ENCODE measurements around the gene CTTNBP2.
"Not testable (repeated sequence)": the region's sequence is repeated elsewhere in the genome, so short reads cannot be mapped to it uniquely, and the experiment has no call there.

CTTNBP2 gene

DNA sequence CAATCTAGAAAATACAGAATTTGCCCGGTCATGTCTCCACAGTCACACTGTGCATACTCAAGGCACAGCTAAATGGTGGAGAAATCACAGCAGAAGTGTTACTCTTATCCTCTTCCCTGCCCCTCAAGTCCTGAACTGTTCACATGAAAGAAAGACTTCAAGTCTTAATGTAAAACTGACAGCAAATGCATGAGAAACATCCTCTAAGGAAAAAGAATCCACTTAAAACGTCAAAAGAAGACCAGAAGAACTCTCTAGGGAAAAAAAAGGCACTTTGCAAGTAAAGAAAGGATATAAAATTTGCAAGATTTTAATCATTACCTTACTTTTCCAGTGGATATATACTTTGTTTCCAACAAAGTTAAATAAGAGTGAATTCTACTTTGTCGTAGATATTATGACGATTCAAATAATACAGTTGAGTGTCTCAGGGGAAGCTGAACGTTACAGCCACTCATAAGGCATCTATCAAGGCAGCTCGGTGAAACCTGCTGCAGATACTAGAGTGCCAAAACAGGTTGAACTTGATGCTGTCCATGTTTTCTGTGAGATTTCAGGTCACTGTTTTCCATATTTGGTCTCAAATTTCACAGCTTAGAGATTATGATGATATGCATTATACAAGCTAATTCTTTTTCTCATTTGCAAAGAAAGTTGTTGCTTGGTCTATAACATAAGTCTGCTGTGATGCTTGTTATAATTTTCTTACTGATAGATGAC lies 155.0 kb downstream of the CTTNBP2 start:
- H3K9me3 Mint-ChIP-seq: no peaks in the 10 kb centered on the region
- no peaks in the 10 kb centered on the region for H3K36me3 Mint-ChIP-seq
- H3K27me3 Mint-ChIP-seq: peaks cover 3% of the 10 kb centered on the region
- H3K4me3 Mint-ChIP-seq: no peak overlapping the region
- H3K27ac Mint-ChIP-seq: no peak overlapping the region
- no peaks in the 10 kb centered on the region for H3K4me1 Mint-ChIP-seq

GRCh38 chr7:117717357-117717756 lies 155.9 kb downstream of the CTTNBP2 start:
- Mint-ChIP-seq H3K4me1 (no peaks in the 10 kb centered on the region), H3K36me3 (no peaks in the 10 kb centered on the region), H3K9me3 (no peaks in the 10 kb centered on the region), H3K27me3 (peaks cover 3% of the 10 kb centered on the region), H3K4me3 (no peak overlapping the region), H3K27ac (no peak overlapping the region)

GRCh38 chr7:117716707-117717299 lies 156.4 kb downstream of the CTTNBP2 start:
- Mint-ChIP-seq H3K4me1 (no peaks in the 10 kb centered on the region), H3K36me3 (no peaks in the 10 kb centered on the region), H3K9me3 (no peaks in the 10 kb centered on the region), H3K27me3 (peaks cover 3% of the 10 kb centered on the region), H3K4me3 (no peak overlapping the region), H3K27ac (no peak overlapping the region)

DNA sequence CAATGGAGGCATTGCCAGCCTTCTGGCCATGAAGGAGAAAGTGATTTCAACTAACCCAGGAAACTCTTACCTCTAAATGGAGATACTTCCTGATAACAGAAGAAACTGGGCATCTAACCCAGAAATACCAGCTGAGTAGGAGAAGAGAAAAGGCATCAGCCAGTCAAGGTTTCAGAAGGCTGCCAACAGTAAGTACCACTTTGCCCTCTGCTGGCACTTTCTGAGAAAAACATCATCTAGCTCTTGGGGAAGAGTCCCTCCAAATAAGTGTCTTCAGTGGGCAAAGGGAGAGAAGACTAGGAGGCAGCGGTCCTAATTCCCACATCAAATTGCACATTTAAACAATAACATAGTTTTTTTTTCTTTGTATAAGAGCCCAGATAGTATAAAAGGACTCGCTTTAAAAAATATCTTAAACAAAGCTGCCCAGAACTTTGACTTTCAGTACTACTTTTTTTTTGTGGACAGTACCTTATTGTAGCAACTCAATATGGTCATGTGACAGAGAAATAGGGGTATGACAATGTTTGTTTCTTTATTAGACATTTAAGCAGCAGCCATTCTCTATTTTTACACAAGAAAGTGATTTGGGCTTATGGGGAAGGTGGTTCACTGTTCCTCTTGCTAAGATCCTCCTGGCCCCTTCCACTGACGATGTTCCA lies 157.3 kb downstream of the CTTNBP2 start:
- peaks cover 3% of the 10 kb centered on the region for H3K27me3 Mint-ChIP-seq
- no peaks in the 10 kb centered on the region for H3K9me3 Mint-ChIP-seq
- no peaks in the 10 kb centered on the region for H3K36me3 Mint-ChIP-seq
- no peak overlapping the region for H3K27ac Mint-ChIP-seq
- H3K4me3 Mint-ChIP-seq: no peak overlapping the region
- H3K4me1 Mint-ChIP-seq: no peaks in the 10 kb centered on the region

DNA sequence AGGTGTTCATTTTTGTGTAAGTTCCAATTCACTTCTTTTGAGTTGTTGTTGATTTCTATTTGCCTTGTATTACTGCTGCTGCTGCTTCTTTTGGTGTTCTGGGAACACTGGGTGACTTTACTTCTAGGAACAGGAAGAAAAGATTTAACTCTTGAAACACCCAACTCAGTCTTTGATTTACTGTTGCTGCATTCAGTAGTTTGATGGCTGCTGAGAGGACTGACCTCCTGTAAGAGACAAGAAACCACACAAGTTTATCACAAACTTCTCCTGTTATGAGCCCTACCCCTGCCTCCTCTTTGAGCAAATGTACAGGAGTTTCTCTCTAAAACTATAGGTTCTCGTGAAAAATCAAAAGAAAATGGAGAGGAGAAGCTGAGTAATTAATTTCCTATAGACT lies 161.7 kb downstream of the CTTNBP2 start:
- Mint-ChIP-seq H3K27ac (no peak overlapping the region), H3K4me3 (no peak overlapping the region), H3K36me3 (no peaks in the 10 kb centered on the region), H3K4me1 (no peaks in the 10 kb centered on the region), H3K27me3 (peaks cover 5% of the 10 kb centered on the region), H3K9me3 (peaks cover 4% of the 10 kb centered on the region)

DNA sequence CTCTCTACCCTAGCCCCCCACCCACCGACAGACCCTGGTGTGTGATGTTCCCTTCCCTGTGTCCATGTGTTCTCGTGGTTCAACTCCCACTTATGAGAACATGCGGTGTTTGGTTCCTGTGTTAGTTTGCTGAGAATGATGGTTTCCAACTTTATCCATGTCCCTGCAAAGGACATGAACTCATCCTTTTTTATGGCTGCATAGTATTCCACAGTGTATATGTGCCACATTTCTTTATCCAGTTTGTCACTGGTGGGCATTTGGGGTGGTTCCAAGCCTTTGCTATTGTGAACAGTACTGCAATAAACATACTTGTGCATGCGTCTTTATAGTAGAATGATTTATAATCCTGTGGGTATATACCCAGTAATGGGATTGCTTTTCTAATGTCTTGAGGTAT lies 165.1 kb downstream of the CTTNBP2 start:
- H3K36me3 Mint-ChIP-seq, H3K27me3 Mint-ChIP-seq, H3K4me1 Mint-ChIP-seq, H3K27ac Mint-ChIP-seq, H3K4me3 Mint-ChIP-seq, H3K9me3 Mint-ChIP-seq: not testable (repeated sequence)

DNA sequence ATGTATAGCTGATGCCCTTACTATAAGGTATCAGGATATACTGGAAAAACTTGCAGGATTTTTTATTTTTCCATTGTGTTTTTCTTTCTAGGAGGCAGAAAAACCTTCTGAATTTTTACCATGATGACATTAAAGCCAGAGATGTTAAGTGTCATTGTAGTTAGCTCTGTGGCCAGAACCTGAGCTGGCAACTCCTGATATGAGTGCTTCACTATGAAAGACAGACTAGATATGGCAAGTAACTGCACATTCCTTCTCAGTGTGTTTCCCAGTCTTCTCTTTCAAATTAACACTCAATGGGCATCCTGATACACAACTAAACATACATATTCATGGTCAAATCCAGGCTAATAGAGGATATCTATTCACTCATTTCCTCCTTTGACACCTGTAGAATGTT lies 166.2 kb downstream of the CTTNBP2 start:
- no peak overlapping the region for H3K4me3 Mint-ChIP-seq
- peaks cover 7% of the 10 kb centered on the region for H3K9me3 Mint-ChIP-seq
- no peaks in the 10 kb centered on the region for H3K36me3 Mint-ChIP-seq
- peaks cover 2% of the 10 kb centered on the region for H3K27me3 Mint-ChIP-seq
- no peaks in the 10 kb centered on the region for H3K4me1 Mint-ChIP-seq
- H3K27ac Mint-ChIP-seq: no peak overlapping the region

GRCh38 chr7:117706210-117706609 lies 167.0 kb downstream of the CTTNBP2 start:
- no peaks in the 10 kb centered on the region for H3K4me1 Mint-ChIP-seq
- no peaks in the 10 kb centered on the region for H3K36me3 Mint-ChIP-seq
- no peak overlapping the region for H3K27ac Mint-ChIP-seq
- peaks cover 7% of the 10 kb centered on the region for H3K9me3 Mint-ChIP-seq
- H3K27me3 Mint-ChIP-seq: peaks cover 2% of the 10 kb centered on the region
- H3K4me3 Mint-ChIP-seq: no peak overlapping the region

GRCh38 chr7:117705630-117706029 lies 167.6 kb downstream of the CTTNBP2 start:
- Mint-ChIP-seq H3K4me3 (no peak overlapping the region), H3K9me3 (peaks cover 7% of the 10 kb centered on the region), H3K27me3 (peaks cover 2% of the 10 kb centered on the region)

GRCh38 chr7:117704063-117704462 lies 169.2 kb downstream of the CTTNBP2 start:
- Mint-ChIP-seq H3K4me1 (no peaks in the 10 kb centered on the region), H3K27ac (no peak overlapping the region), H3K36me3 (no peaks in the 10 kb centered on the region), H3K4me3 (no peak overlapping the region), H3K27me3 (peaks cover 2% of the 10 kb centered on the region), H3K9me3 (peaks cover 7% of the 10 kb centered on the region)

More at GRCh38 chr7:117705630-117706029, 167.6 kb downstream of the CTTNBP2 start:
- Mint-ChIP-seq H3K27ac (no peak overlapping the region), H3K4me1 (no peaks in the 10 kb centered on the region), H3K36me3 (no peaks in the 10 kb centered on the region)

GRCh38 chr7:117698018-117698417 lies 175.2 kb downstream of the CTTNBP2 start:
- H3K27ac Mint-ChIP-seq: no peak overlapping the region
- H3K9me3 Mint-ChIP-seq: no peaks in the 10 kb centered on the region
- H3K36me3 Mint-ChIP-seq: no peaks in the 10 kb centered on the region
- H3K4me3 Mint-ChIP-seq: no peak overlapping the region
- no peaks in the 10 kb centered on the region for H3K27me3 Mint-ChIP-seq
- H3K4me1 Mint-ChIP-seq: no peaks in the 10 kb centered on the region

DNA sequence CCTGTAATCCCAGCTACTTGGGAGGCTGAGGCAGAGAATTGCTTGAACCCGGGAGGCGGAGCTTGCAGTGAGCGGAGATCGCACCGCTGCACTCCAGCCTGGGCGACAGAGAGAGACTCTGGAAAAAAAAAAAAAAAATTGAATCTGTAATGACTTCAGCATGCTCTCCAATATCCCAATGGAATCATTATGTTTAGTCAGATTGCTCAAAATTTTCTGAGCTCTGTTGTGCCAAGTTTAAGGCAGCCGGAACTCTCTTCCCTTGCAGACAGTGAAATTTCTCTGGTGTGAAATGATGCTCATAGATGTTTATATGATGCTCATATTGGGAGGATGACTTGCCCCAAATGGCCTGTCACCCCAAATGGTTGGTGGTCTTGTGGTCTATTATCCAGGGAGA lies 180.9 kb downstream of the CTTNBP2 start:
- H3K4me1 Mint-ChIP-seq: no peaks in the 10 kb centered on the region
- no peak overlapping the region for H3K27ac Mint-ChIP-seq
- peaks cover 2% of the 10 kb centered on the region for H3K27me3 Mint-ChIP-seq
- no peaks in the 10 kb centered on the region for H3K36me3 Mint-ChIP-seq
- H3K9me3 Mint-ChIP-seq: no peaks in the 10 kb centered on the region
- H3K4me3 Mint-ChIP-seq: no peak overlapping the region

DNA sequence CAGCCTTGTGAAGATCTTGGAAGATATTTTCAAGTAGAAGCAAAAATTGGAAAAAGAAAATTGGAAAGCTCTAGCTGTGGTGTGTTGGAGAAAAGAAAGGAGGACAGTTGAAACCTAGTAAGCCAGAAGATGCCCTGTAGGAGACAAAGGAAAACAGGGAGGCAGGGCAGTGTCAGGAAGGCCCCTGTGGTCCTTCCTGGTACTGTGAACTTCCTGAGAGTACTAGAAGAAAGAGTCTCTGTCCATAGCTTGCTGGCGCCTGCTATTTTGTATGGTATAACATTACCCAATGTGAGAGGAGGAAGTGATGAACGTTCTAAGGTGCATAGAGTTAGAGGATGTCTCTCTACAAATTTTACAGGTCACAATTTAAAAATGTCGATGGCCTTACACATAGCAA lies 183.1 kb downstream of the CTTNBP2 start:
- H3K27me3 Mint-ChIP-seq: peaks cover 2% of the 10 kb centered on the region

GRCh38 chr7:117689406-117689805 lies 183.8 kb downstream of the CTTNBP2 start:
- H3K4me3 Mint-ChIP-seq: no peak overlapping the region
- H3K9me3 Mint-ChIP-seq: no peaks in the 10 kb centered on the region
- no peak overlapping the region for H3K27ac Mint-ChIP-seq
- H3K27me3 Mint-ChIP-seq: peaks cover 2% of the 10 kb centered on the region
- H3K36me3 Mint-ChIP-seq: no peaks in the 10 kb centered on the region
- no peaks in the 10 kb centered on the region for H3K4me1 Mint-ChIP-seq

More for the DNA sequence above, 183.1 kb downstream of the CTTNBP2 start:
- H3K4me3 Mint-ChIP-seq: no peak overlapping the region
- H3K36me3 Mint-ChIP-seq: no peaks in the 10 kb centered on the region
- no peaks in the 10 kb centered on the region for H3K9me3 Mint-ChIP-seq
- no peak overlapping the region for H3K27ac Mint-ChIP-seq
- no peaks in the 10 kb centered on the region for H3K4me1 Mint-ChIP-seq

- H3K9me3 Mint-ChIP-seq: no peaks in the 10 kb centered on the region
- no peaks in the 10 kb centered on the region for H3K36me3 Mint-ChIP-seq
- H3K27ac Mint-ChIP-seq: no peak overlapping the region
- H3K27me3 Mint-ChIP-seq: peaks cover 2% of the 10 kb centered on the region
- no peaks in the 10 kb centered on the region for H3K4me1 Mint-ChIP-seq
- H3K4me3 Mint-ChIP-seq: no peak overlapping the region
Observed at GRCh38 chr7:117688126-117688525, 185.1 kb downstream of the CTTNBP2 start.

GRCh38 chr7:117686311-117686935 lies 186.8 kb downstream of the CTTNBP2 start:
- H3K9me3 Mint-ChIP-seq: no peaks in the 10 kb centered on the region
- no peaks in the 10 kb centered on the region for H3K36me3 Mint-ChIP-seq
- no peaks in the 10 kb centered on the region for H3K27me3 Mint-ChIP-seq
- H3K4me1 Mint-ChIP-seq: no peaks in the 10 kb centered on the region
- H3K27ac Mint-ChIP-seq: no peak overlapping the region
- H3K4me3 Mint-ChIP-seq: no peak overlapping the region

Measured in activated naive CD4-positive, alpha-beta T cell treated with anti-CD3 and anti-CD28 coated beads, Interleukin-2, amount 50 U/mL, for 24 hours (primary cell).